ENCODE results near the gene RDH12.

DNA sequence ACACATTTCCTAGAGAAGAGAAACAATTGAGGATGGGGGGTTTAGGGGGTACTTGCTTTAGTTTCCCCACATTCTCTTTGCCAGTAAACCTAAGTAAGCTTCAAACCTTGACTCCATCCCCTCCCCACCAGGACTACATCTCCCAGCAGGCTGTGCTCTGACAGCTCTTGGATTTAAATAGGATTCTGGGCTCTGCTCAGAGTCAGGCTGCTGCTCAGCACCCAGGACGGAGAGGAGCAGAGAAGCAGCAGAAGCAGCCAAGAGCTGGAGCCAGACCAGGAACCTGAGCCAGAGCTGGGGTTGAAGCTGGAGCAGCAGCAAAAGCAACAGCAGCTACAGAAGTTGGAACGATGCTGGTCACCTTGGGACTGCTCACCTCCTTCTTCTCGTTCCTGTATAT is 20.6 kb downstream of the RDH12 start:
- TF ChIP-seq, protein P1, sequence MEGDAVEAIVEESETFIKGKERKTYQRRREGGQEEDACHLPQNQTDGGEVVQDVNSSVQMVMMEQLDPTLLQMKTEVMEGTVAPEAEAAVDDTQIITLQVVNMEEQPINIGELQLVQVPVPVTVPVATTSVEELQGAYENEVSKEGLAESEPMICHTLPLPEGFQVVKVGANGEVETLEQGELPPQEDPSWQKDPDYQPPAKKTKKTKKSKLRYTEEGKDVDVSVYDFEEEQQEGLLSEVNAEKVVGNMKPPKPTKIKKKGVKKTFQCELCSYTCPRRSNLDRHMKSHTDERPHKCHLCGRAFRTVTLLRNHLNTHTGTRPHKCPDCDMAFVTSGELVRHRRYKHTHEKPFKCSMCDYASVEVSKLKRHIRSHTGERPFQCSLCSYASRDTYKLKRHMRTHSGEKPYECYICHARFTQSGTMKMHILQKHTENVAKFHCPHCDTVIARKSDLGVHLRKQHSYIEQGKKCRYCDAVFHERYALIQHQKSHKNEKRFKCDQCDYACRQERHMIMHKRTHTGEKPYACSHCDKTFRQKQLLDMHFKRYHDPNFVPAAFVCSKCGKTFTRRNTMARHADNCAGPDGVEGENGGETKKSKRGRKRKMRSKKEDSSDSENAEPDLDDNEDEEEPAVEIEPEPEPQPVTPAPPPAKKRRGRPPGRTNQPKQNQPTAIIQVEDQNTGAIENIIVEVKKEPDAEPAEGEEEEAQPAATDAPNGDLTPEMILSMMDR (IDR thresholded peaks at IDR 0.05), result no peak
- TF ChIP-seq POLR2A (IDR thresholded peaks at IDR 0.05), result no peak
